HG02588 (cell line): ENCODE measurements around the gene ARHGEF3.

ENCODE experiments used
- ATAC-seq: cut with Tn5 transposase; IDR thresholded peaks from one replicate; pipeline ENCODE4 v1.9.1; 2021; ENCODE audit warnings: mild to moderate bottlenecking, moderate library complexity; ENCODE audit not compliant: unreplicated experiment

Gene ARHGEF3, protein sequence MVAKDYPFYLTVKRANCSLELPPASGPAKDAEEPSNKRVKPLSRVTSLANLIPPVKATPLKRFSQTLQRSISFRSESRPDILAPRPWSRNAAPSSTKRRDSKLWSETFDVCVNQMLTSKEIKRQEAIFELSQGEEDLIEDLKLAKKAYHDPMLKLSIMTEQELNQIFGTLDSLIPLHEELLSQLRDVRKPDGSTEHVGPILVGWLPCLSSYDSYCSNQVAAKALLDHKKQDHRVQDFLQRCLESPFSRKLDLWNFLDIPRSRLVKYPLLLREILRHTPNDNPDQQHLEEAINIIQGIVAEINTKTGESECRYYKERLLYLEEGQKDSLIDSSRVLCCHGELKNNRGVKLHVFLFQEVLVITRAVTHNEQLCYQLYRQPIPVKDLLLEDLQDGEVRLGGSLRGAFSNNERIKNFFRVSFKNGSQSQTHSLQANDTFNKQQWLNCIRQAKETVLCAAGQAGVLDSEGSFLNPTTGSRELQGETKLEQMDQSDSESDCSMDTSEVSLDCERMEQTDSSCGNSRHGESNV

DNA sequence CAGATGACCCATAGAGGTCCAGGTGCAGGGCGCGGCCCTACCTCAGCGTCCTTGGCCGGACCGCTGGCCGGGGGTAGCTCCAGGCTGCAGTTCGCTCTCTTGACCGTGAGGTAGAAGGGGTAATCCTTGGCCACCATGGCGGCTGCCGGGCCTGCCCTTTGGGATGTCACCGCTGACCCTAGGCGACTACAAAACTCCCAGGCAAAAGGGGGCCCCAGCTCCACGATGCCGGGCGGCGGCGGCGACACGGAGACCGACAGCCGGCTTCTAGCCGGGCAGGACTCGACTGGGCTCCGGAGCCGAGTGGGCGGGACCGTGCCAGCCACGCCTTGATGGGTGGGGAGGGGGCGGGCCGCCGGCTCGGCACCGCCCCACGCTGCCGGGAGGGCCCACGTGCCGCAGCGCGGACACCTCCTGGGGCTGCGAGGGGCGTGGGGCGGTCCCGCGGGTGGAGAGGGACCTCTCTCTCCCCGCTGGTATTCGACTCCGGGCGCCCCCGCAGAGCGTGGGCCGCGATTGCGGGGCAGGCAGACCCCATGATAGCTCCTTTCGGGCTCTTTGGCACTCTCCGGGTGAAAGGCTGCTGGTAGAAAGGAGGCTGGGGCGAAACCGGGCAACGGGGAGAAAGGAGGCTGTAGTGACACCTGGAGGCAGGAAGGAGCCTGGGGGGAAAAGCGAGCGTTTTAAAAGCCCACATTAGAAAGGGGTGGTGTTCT is at the start of gene ARHGEF3:
Gene ARHGEF3, minus strand, starts transcription at position 288 of the 716 bp plus-strand sequence. Its CDS starts 151 bp downstream, at position 137.
- peak; percentile 80 for ATAC-seq

DNA sequence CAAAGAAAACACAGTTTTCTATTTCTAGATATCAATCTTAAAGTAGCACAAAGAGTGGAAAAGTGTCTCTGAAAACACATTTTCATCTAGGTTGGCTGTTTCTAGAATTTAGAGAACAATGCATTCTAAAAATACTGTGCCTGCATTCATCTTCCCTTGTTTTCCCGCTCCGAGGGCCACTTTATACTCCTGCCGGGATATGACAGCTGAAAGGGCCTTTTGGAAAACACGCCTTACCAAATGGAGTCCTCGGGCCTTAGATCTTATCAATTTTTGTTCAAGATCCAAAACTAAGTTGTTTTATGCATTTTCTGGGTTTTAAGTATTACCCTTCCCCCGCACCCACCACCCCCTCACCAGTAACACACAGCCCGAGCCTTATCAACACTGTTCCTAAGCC is 47.9 kb upstream of the ARHGEF3 start:
- ATAC-seq, result no peak

DNA sequence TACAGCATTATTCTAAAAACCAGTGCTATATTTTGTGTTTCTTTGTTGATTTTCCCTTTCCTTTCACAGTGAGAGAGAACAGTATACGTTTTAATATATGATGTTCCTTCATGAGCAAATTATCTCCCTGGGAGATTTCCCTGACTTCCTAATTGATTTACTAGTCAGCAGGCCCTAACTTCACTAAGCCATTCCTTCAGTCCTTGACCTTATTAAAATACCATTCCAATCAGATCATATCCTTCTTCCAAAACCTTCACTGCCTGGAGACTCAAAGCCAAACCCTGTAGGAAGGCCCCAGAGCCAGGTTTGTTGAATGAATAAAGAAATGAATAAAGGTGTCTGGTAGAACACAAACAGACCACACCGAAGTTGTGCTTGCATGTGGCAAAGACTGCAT is 43.8 kb upstream of the ARHGEF3 start:
- no peak for ATAC-seq

GRCh38 chr3:56844536-56844935 is 42.8 kb upstream of the ARHGEF3 start:
- no peak for ATAC-seq

GRCh38 chr3:56839784-56840715 is 38.3 kb upstream of the ARHGEF3 start:
- no peak for ATAC-seq

- no peak for ATAC-seq
Observed at GRCh38 chr3:56838448-56838847, 36.7 kb upstream of the ARHGEF3 start.

DNA sequence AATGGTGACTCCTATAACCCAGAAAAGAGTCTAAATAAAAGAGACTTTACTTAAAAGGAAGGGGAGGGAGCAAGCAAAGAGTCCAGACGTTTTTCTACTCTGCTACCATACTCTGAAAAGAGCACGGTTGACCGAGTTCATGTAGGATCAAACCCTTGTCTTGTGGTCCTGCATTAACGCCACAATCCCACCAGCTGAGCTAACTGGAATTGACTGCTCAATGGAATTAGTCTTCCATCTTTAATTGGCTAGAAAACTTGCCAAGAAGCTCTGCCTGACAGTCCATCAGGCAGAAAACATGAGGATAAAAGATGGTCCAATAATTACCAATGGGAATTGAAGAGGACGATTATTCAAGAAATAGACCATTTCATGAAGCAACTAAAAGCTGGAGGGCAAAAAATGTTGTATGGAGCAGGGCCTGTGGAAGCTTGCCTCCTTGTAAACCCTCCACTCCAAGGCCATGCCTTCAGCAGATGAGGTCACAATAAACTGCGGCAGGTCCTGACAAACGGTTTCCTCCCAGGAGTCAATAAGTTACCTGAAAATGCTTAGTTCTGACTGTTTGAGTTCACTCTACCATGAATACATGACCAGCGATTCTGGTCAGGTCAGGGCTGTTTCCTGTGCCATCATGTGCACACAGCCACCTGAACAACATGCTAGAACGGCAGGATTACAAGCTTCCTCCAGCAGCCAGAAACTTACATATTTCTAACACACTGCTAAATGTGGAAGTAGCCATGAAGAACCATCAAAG is 35.6 kb upstream of the ARHGEF3 start:
- no peak for ATAC-seq

DNA sequence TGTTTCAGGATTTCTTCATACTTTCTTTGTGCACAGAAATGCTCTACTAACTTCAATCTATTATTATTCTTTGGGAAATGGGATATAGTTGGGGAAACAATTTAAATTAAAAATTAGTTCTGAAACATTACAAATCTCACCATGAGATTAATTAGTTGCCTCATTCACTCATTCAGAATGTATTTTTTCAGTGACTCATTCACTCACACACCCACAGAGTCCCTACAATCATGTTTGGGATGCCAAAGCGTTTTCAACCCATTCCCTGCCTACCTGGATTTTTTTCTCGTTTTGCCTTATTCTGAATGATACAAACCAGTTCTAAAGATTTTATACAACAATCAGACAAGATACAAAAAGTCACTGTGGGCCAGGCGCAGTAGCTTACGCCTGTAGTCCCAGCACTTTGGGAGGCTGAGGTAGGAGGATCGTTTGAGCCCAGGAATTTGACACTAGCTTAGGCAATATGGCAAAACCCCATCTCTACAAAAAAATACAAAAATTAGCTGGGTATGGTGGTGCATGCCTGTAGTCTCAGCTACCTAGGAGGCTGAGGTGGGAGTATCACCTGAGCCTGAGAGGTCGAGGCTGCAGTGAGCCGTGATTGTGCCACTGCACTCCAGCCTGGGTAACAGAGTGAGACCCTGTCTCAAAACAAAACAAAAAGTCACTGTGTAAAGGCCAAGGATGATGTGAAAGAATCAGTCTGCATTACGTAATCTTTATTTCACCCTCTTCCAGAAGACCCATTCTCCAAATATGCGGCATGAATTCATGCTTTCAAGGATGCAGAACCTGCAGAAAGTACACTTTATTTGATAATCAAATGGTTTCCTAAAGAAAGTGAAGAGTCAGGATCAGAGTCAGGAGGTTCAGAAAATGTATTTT is 34.8 kb upstream of the ARHGEF3 start:
- no peak for ATAC-seq

GRCh38 chr3:56835650-56836227 is 34.0 kb upstream of the ARHGEF3 start:
- ATAC-seq, result no peak

GRCh38 chr3:56833536-56833935 is 31.8 kb upstream of the ARHGEF3 start:
- no peak for ATAC-seq

GRCh38 chr3:56833022-56833421 is 31.3 kb upstream of the ARHGEF3 start:
- ATAC-seq, result no peak

- ATAC-seq, result no peak
Observed at GRCh38 chr3:56831572-56831971, 29.8 kb upstream of the ARHGEF3 start.

- ATAC-seq, result no peak
Observed at GRCh38 chr3:56830884-56831283, 29.1 kb upstream of the ARHGEF3 start.

- no peak for ATAC-seq
Observed at GRCh38 chr3:56829533-56829932, 27.8 kb upstream of the ARHGEF3 start.

DNA sequence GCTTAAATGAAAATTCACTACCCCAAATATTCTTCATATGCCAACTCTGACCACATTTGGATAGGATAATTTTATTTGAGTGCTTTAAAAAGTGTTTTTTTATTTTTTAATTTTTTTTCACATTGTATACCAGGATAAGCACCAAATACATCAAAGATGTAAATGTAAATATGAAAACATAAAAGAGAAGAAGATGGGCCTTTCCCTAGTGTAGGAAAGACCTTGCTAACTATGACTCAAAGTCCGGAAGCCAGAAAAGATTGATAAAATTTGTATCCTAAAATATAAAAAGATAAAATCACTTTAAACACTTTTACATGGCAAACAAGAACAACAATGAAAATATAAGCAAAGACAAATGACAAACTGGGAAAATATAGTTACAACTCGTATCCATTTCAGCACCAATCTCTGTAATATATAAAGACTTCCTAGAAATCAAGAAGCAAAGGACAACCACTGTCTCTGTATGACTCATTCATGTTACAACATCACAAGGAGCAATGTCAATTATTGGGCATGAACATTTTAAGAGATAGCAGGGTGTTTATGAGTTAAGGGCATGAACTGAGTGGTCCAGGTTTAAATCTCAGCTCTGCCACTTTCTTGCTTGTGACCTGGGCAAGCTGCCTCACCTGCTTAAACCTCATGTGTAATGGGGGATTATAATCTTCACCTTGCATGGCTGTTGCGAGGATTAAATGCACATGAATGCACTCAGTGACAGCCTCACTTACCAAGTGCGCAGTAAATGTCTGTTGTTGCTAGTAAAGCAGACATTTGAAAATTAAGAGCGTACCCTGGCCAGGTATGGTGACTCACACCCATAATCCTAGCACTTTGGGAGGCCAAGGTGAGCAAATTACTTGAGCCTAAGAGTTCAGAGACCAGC is 25.3 kb upstream of the ARHGEF3 start:
- no peak for ATAC-seq

DNA sequence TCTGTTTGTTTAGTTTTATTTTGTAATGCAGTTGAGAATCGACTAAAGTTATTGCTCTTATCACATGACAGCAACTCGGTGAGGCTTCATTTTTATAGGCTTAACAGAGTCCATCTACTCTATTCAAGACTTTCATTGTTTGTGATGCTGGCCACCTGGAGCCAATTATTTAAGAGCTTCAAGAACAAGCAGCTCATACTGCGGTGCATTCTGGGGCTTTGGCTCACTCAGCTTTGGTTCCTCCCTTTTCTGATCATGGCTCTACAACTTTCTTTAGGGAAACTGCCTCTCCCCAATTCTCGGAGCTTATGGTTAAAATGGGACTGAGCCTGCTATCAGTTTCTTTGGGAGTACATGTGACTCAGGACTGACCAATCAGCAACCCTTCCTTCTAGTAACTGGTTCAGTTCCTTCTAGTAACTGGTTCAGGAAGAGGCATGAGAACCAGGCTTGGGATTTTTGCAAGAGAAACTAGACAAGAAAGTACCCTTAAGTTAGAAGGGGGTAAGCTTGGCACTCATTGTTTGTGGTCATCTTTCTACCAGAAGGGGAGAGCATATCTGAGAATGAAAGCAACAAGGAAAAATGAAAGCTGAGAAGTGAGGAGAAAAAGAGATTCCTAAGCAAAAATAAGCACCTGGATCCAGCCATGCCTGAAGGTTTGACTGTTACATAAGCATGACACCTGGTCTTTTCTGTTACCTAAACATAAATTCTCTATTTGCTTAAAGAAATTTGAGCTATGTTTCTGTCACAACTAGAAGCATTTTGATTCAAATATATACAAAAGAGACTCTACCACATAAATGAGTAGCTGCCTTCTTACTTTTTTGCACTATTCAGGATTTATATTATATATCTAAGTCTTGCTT is 24.1 kb upstream of the ARHGEF3 start:
- no peak for ATAC-seq
